Smooth muscle cell (in vitro differentiated cells): Measurements from ENCODE around the gene UBE2D3. TPM values are rescaled to one million over a fixed set of nuclear protein-coding genes. Genes with fewer than 3 reads are reported as not detected.

Source experiments
- DNase-seq: peaks from one replicate; lab custom pipeline; 2025; ENCODE audit not compliant: unreplicated experiment; lab: John Stamatoyannopoulos, UW
- H2AFZ ChIP-seq: fragments of 200-600 bp; sonication (generic); 2 replicates; pipeline ENCODE4 v1.6.0; 2016; ENCODE audit warnings: antibody characterized with exemption, low read depth, mild to moderate bottlenecking
- H3F3A ChIP-seq: fragments of 200-600 bp; sonication (generic); 2 replicates; pipeline ENCODE4 v1.6.0; 2017; ENCODE audit warnings: antibody characterized with exemption, low read depth
- H3K27ac ChIP-seq: fragments of 200-600 bp; sonication (generic); 2 replicates; pipeline ENCODE4 v1.5.1; 2016; ENCODE audit warnings: low read depth, mild to moderate bottlenecking
- H3K27me3 ChIP-seq: fragments of 200-600 bp; sonication (generic); 2 replicates; pipeline ENCODE4 v1.6.1; 2016; ENCODE audit warnings: low read depth, mild to moderate bottlenecking
- H3K36me3 ChIP-seq: fragments of 200-600 bp; sonication (generic); 2 replicates; pipeline ENCODE4 v1.5.1; 2016; ENCODE audit warnings: low read depth
- H3K4me1 ChIP-seq: fragments of 200-600 bp; sonication (generic); 2 replicates; pipeline ENCODE4 v1.5.1; 2016; ENCODE audit warnings: low read depth
- H3K4me2 ChIP-seq: fragments of 200-600 bp; sonication (generic); 2 replicates; pipeline ENCODE4 v1.6.0; 2016; ENCODE audit warnings: mild to moderate bottlenecking
- H3K4me3 ChIP-seq: fragments of 200-600 bp; sonication (generic); 2 replicates; pipeline ENCODE4 v1.5.1; 2016; ENCODE audit warnings: mild to moderate bottlenecking
- H3K79me2 ChIP-seq: fragments of 200-600 bp; sonication (generic); 2 replicates; pipeline ENCODE4 v1.6.0; 2016; ENCODE audit warnings: low read depth, mild to moderate bottlenecking
- H3K9ac ChIP-seq: fragments of 200-600 bp; sonication (generic); 2 replicates; pipeline ENCODE4 v1.6.0; 2016; ENCODE audit warnings: low read depth
- H3K9me3 ChIP-seq: fragments of 200-600 bp; sonication (generic); replicated peaks from 2 replicates; pipeline ENCODE4 v1.5.1; 2016; ENCODE audit warnings: low read depth
- H4K20me1 ChIP-seq: fragments of 200-600 bp; sonication (generic); 2 replicates; pipeline ENCODE4 v1.6.0; 2016; ENCODE audit warnings: low read depth
- WGBS: methylation state at CpG from one replicate; pipeline ENCODE4 v1.1.7; 2016; ENCODE audit warnings: low lambda C conversion rate; 5-methylcytosine and 5-hydroxymethylcytosine counted together
- polyA plus RNA-seq: library from polyadenylated mRNA; unstranded; fragments of >200 nt; fragmentation: Nextera tagmentation; extraction: Ambion mirVana; gene quantifications from 2 replicates; pipeline ENCODE4 v1.2.1, GENCODE V29; 2016
- total RNA-seq: library from RNA; depleted of rRNA; stranded (reverse); fragments of >200 nt; gene quantifications from 2 replicates; pipeline ENCODE4 v1.2.3, GENCODE V29; 2014
- TF ChIP-seq, protein P1 (sequence below): fragments of 200-600 bp; sonication (generic); IDR thresholded peaks from 2 replicates; pipeline ENCODE4 v1.5.1; 2017; ENCODE audit warnings: borderline replicate concordance, mild to moderate bottlenecking, antibody characterized with exemption; ENCODE audit not compliant: insufficient read depth, poor library complexity, severe bottlenecking

Gene UBE2D3
- total and polyA plus RNA-seq, 2 experiments from 2014 or later = 305 to 703 TPM

DNA sequence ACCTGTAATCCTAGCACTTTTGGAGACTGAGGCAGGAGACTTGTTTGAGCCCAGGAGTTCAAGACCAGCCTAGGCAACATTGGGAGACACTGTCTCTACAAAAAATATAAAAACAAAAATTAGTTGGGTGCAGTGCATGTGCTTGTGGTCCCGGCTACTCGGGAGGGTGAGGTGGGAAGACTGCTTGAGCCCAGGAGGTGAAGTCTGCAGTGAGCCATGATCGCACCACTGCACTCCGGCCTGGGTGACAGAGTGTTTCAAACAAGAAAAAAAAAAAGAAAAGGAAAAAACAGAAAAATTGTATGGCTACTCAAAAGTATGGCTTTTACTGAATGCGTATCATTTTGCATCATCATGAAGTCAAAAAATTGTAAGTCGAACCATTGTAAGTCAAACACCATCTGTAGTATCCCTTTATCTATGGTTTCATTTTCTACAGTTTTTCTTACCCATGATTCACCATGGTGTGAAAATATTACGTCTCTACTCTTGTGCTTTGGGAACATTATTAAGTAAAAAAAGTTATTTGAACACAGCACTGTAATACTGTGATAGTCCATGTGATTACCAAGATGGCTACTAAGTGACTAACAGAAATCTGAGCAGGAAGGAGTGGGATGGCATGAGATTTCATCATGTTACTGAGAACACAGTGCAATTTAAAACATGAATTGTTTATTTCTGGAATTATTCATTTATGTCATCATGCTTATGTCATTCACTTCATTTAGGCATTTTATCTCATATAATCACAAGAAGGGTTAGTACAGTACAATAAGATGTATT lies 40.1 kb downstream of the UBE2D3 start:
- Histone ChIP-seq H2AFZ (no peak overlapping the region), H3K9ac (no peak overlapping the region), H3K4me2 (no peak overlapping the region), H3K4me3 (no peak overlapping the region), H3K36me3 (no peaks in the 10 kb centered on the region), H3F3A (peaks cover 11% of the 10 kb centered on the region), H3K27ac (peak overlapping the region; percentile 23), H3K27me3 (no peaks in the 10 kb centered on the region), H3K4me1 (no peaks in the 10 kb centered on the region), H4K20me1 (peaks cover 3% of the 10 kb centered on the region), H3K9me3 (no peaks in the 10 kb centered on the region), H3K79me2 (no peaks in the 10 kb centered on the region)
- no peak for DNase-seq
- 95% methylated on average over 7 of the region's 7 CpGs for WGBS
- TF ChIP-seq, protein P1, sequence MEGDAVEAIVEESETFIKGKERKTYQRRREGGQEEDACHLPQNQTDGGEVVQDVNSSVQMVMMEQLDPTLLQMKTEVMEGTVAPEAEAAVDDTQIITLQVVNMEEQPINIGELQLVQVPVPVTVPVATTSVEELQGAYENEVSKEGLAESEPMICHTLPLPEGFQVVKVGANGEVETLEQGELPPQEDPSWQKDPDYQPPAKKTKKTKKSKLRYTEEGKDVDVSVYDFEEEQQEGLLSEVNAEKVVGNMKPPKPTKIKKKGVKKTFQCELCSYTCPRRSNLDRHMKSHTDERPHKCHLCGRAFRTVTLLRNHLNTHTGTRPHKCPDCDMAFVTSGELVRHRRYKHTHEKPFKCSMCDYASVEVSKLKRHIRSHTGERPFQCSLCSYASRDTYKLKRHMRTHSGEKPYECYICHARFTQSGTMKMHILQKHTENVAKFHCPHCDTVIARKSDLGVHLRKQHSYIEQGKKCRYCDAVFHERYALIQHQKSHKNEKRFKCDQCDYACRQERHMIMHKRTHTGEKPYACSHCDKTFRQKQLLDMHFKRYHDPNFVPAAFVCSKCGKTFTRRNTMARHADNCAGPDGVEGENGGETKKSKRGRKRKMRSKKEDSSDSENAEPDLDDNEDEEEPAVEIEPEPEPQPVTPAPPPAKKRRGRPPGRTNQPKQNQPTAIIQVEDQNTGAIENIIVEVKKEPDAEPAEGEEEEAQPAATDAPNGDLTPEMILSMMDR = no peak

GRCh38 chr4:102786279-102786678 lies 41.1 kb downstream of the UBE2D3 start:
- DNase-seq = no peak
- TF ChIP-seq, protein P1 = no peak
- 85% methylated on average over 1 of the region's 1 CpG for WGBS

DNA sequence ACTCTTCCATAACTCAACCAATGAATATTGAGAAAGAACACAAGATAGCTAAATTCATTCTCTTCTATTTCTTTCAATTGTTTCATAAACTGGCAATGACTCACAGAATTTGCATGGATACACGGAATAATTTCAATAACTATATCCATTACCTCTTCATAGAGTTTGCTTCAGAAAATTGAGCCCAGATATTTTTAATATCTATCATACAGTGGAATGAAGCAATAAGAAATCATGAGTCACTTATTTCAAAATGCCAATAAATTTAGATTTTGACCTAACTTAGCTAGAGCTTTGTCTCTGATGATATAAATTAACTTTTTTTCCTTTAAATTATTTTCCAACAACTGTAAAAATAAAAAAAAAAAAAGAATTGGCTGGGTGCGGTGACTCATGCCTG lies 44.3 kb downstream of the UBE2D3 start:
- Histone ChIP-seq H2AFZ (no peak overlapping the region), H3K36me3 (no peaks in the 10 kb centered on the region), H3K4me1 (no peaks in the 10 kb centered on the region), H4K20me1 (no peaks in the 10 kb centered on the region), H3F3A (no peaks in the 10 kb centered on the region), H3K4me3 (no peak overlapping the region), H3K27ac (no peak overlapping the region), H3K27me3 (no peaks in the 10 kb centered on the region), H3K9me3 (no peaks in the 10 kb centered on the region), H3K9ac (no peak overlapping the region), H3K79me2 (no peaks in the 10 kb centered on the region), H3K4me2 (no peak overlapping the region)
- TF ChIP-seq, protein P1 = no peak
- DNase-seq = no peak
- 91% methylated on average over 2 of the region's 2 CpGs for WGBS

More at GRCh38 chr4:102786279-102786678, 41.1 kb downstream of the UBE2D3 start:
- Histone ChIP-seq H3K79me2 (no peaks in the 10 kb centered on the region), H3K36me3 (no peaks in the 10 kb centered on the region), H3K4me3 (no peak overlapping the region), H3K9me3 (no peaks in the 10 kb centered on the region), H3K4me2 (no peak overlapping the region), H3K9ac (no peak overlapping the region), H2AFZ (no peak overlapping the region), H3K4me1 (no peaks in the 10 kb centered on the region), H4K20me1 (no peaks in the 10 kb centered on the region), H3F3A (peaks cover 7% of the 10 kb centered on the region), H3K27ac (no peak overlapping the region), H3K27me3 (no peaks in the 10 kb centered on the region)

DNA sequence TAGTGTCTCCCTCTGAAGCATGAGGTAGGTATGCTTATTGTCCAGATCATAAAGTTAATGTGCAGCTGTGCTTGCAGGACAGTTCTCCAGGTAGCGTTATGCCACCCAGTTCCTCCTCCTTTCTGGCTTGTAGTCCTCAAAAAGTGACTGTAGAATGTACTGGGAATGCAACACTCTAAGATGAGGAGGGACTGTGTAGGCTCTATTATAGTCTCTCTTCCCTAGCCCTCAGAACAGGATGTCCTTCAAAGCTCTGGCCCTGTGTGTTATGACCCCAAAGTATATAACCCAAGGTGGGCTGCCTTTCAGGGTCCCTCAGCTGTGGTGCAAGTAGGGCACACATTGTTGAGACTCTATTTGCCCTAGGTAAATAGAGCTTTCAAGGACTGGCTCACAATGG lies 45.8 kb downstream of the UBE2D3 start:
- 86% methylated on average over 1 of the region's 1 CpG for WGBS
- no peak overlapping the region for H2AFZ ChIP-seq
- no peaks in the 10 kb centered on the region for H3K79me2 ChIP-seq
- H3K4me3 ChIP-seq = no peak overlapping the region
- H3K27ac ChIP-seq = no peak overlapping the region
- no peak overlapping the region for H3K4me2 ChIP-seq
- no peaks in the 10 kb centered on the region for H3K36me3 ChIP-seq
- TF ChIP-seq, protein P1 = no peak
- H3K27me3 ChIP-seq = no peaks in the 10 kb centered on the region
- H3K4me1 ChIP-seq = no peaks in the 10 kb centered on the region
- H3K9ac ChIP-seq = no peak overlapping the region
- H3F3A ChIP-seq = no peaks in the 10 kb centered on the region
- H4K20me1 ChIP-seq = no peaks in the 10 kb centered on the region
- no peak for DNase-seq
- H3K9me3 ChIP-seq = no peaks in the 10 kb centered on the region
